Measurements from ENCODE around the gene AKAP9. TPM values are rescaled to one million over a fixed set of nuclear protein-coding genes. Genes with fewer than 3 reads are reported as not detected.
A peak's percentile ranks its signal among the peaks of the same experiment; 100 is the strongest.

The AKAP9 gene
- total RNA-seq, 6 experiments from 2014 or later = 24.6 to 30.4 (median 26.4) TPM

DNA sequence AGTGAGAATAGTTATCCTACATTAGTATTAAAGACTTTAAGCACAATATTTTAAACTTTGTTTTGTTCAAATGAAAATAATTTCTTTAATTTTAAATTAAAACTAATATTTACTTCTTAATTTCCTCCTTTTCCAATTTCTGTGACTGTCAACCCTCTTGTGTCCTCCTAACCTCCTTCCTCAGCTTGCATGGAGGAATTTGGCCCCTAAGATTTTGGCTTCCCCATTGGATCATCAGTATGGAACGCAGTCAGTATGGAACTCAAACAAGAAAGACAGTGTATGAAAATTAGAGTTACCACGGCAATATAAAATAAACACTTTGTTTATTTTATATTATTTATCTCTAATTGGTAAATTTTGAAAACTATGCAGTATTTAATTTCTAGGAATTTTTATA is 102.4 kb downstream of the AKAP9 start:
- Mint-ChIP-seq H3K27ac (no peak overlapping the region), H3K4me3 (no peak overlapping the region), H3K4me1 (ENCODE audit: low read depth) (peaks cover 7% of the 10 kb centered on the region; the same call in 1 of the 2 replicates), H3K9me3 (no peaks in the 10 kb centered on the region), H3K36me3 (ENCODE audit: low read depth) (peaks cover 7% of the 10 kb centered on the region; the same call in 1 of the 2 replicates), H3K27me3 (ENCODE audit: insufficient read depth) (no peaks in the 10 kb centered on the region)
- TF ChIP-seq, protein P1, sequence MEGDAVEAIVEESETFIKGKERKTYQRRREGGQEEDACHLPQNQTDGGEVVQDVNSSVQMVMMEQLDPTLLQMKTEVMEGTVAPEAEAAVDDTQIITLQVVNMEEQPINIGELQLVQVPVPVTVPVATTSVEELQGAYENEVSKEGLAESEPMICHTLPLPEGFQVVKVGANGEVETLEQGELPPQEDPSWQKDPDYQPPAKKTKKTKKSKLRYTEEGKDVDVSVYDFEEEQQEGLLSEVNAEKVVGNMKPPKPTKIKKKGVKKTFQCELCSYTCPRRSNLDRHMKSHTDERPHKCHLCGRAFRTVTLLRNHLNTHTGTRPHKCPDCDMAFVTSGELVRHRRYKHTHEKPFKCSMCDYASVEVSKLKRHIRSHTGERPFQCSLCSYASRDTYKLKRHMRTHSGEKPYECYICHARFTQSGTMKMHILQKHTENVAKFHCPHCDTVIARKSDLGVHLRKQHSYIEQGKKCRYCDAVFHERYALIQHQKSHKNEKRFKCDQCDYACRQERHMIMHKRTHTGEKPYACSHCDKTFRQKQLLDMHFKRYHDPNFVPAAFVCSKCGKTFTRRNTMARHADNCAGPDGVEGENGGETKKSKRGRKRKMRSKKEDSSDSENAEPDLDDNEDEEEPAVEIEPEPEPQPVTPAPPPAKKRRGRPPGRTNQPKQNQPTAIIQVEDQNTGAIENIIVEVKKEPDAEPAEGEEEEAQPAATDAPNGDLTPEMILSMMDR (IDR thresholded peaks at IDR 0.05) = no peak
- no peak for DNase-seq

DNA sequence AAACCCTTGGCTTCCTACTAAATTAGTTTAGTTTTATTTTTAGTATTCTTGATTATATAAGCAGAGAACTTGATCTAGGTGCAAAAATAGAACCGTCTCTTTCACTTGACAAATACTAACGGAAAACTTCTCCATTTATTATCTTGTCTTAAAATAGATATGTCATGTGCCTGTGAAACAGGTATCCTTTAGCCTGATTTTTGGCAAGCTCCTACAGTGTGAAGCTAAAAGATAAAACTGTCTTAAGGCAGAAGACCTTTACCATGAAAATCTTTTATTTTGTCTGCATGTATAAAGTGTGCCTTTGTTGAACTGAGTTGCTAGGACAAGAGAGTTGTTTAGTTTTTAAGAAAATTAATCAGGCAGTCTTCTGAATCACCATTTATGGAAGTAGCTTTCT is 103.0 kb downstream of the AKAP9 start:
- peaks cover 7% of the 10 kb centered on the region; the same call in 1 of the 2 replicates for H3K4me1 Mint-ChIP-seq (ENCODE audit: low read depth)
- H3K27ac Mint-ChIP-seq = peak overlapping the region; percentile 42; the same call in 1 of the 2 replicates
- no peak overlapping the region for H3K4me3 Mint-ChIP-seq
- DNase-seq = no peak
- H3K36me3 Mint-ChIP-seq (ENCODE audit: low read depth) = peaks cover 7% of the 10 kb centered on the region; the same call in 1 of the 2 replicates
- H3K27me3 Mint-ChIP-seq (ENCODE audit: insufficient read depth) = no peaks in the 10 kb centered on the region
- no peaks in the 10 kb centered on the region for H3K9me3 Mint-ChIP-seq
- TF ChIP-seq, protein P1 (IDR thresholded peaks at IDR 0.05) = no peak

DNA sequence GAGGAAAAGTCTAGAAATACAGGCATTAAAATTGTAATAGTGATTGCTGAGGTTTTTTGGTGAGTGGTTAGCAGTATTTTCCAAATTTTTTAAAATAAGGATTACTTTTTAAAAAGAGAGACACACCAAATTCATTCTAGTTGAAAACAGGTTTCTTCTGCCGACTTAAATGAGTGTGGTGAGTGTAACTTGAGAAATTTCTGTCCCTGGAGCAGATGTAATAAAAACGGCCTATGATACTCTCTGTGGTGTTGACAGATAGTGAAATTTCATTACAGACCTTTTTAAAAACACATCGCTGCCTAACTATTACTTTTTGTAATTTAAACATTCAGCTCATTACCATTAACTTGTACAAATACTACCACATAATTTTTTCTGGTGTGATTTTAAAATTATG is 103.5 kb downstream of the AKAP9 start:
- H3K36me3 Mint-ChIP-seq (ENCODE audit: low read depth) = peaks cover 7% of the 10 kb centered on the region; the same call in 1 of the 2 replicates
- no peak for DNase-seq
- H3K4me3 Mint-ChIP-seq = no peak overlapping the region
- TF ChIP-seq, protein P1 (IDR thresholded peaks at IDR 0.05) = no peak
- no peaks in the 10 kb centered on the region for H3K27me3 Mint-ChIP-seq (ENCODE audit: insufficient read depth)
- H3K4me1 Mint-ChIP-seq (ENCODE audit: low read depth) = peaks cover 7% of the 10 kb centered on the region; the same call in 1 of the 2 replicates
- H3K9me3 Mint-ChIP-seq = no peaks in the 10 kb centered on the region
- H3K27ac Mint-ChIP-seq = peak overlapping the region; percentile 42; the same call in 1 of the 2 replicates

DNA sequence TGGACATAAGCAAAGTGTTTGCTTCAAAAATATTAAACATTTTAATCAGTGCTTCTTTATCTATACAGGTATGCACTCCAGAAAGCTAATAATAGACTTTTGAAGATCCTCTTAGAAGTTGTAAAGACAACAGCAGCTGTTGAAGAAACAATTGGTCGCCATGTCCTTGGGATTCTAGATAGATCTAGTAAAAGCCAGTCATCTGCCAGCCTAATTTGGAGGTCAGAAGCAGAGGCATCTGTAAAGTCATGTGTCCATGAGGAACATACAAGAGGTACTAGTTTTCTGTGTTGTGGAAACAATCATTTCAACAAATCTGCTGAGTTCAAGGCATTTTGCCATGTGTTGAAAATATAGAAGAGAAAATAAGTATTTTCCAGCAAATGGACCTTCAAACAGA is 104.3 kb downstream of the AKAP9 start:
- peaks cover 7% of the 10 kb centered on the region; the same call in 1 of the 2 replicates for H3K4me1 Mint-ChIP-seq (ENCODE audit: low read depth)
- no peak for DNase-seq
- no peaks in the 10 kb centered on the region for H3K27me3 Mint-ChIP-seq (ENCODE audit: insufficient read depth)
- H3K4me3 Mint-ChIP-seq = no peak overlapping the region
- H3K27ac Mint-ChIP-seq = no peak overlapping the region
- H3K9me3 Mint-ChIP-seq = no peaks in the 10 kb centered on the region
- TF ChIP-seq, protein P1 (IDR thresholded peaks at IDR 0.05) = no peak
- H3K36me3 Mint-ChIP-seq (ENCODE audit: low read depth) = peaks cover 7% of the 10 kb centered on the region; the same call in 1 of the 2 replicates

DNA sequence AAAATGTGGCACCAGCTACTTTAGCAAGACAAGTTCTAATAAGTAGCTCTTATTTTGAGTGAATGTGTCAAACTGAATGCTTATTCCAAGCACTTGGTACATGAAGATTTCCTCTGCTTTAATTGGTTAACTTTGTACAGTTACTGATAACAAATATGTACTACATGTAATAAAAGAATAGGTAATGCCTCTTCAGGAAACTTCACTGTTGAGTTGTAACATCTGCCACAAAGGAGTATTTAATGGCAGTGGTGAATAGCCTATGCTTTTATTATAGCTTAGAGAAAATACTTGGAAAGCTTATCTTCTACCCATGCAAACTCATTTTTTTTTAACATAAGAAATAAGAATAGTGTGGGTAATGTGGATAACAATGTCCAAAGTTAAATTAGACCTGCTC is 111.0 kb downstream of the AKAP9 start:
- no peaks in the 10 kb centered on the region for H3K27me3 Mint-ChIP-seq (ENCODE audit: insufficient read depth)
- H3K36me3 Mint-ChIP-seq (ENCODE audit: low read depth) = peaks cover 6% of the 10 kb centered on the region
- H3K4me1 Mint-ChIP-seq (ENCODE audit: low read depth) = no peaks in the 10 kb centered on the region
- no peak overlapping the region for H3K4me3 Mint-ChIP-seq
- TF ChIP-seq, protein P1 (IDR thresholded peaks at IDR 0.05) = no peak
- no peak overlapping the region for H3K27ac Mint-ChIP-seq
- no peaks in the 10 kb centered on the region for H3K9me3 Mint-ChIP-seq
- DNase-seq = no peak
